Caki2 (cell line): Measurements from ENCODE around the gene RADIL. TPM values are rescaled to one million over a fixed set of nuclear protein-coding genes. Genes with fewer than 3 reads are reported as not detected.

ENCODE experiments used
- DNase-seq: peaks from one replicate; pipeline ENCODE4 v3.0.0-alpha.2; 2015; ENCODE audit warnings: low read depth
- in situ Hi-C: cut with HindIII; loops from 2 replicates; pipeline ENCODE4 v1.10.0; 2016; ENCODE audit warnings: low sequenced_read_pairs, low pct_unique_long_range_greater_than_20kb, mixed read lengths
- total RNA-seq: library from RNA; depleted of rRNA; stranded (reverse); fragments of >200 nt; shearing (Covaris generic); gene quantifications from 2 replicates; pipeline ENCODE4 v1.2.3, GENCODE V29; 2014; ENCODE audit warnings: low replicate concordance

RADIL gene
- total RNA-seq, 1 experiment from 2014 or later = 2.2 TPM

GRCh38 chr7:4862156-4862555 is 21.4 kb downstream of the RADIL start:
- in situ Hi-C loops = no loop called here
- DNase-seq = no peak

- in situ Hi-C loops = no loop called here
Observed at GRCh38 chr7:4861673-4862072, 21.8 kb downstream of the RADIL start, which contains the start of gene PAPOLB. Gene PAPOLB, minus strand, starts transcription at chr7:4862030. Its CDS starts 220 bp downstream, at chr7:4861810.

GRCh38 chr7:4861227-4861626 is 22.3 kb downstream of the RADIL start:
- no peak for DNase-seq
- in situ Hi-C loops = no loop called here

More at GRCh38 chr7:4861673-4862072, 21.8 kb downstream of the RADIL start, which contains the start of gene PAPOLB:
- DNase-seq = no peak

GRCh38 chr7:4857189-4857588 is 26.3 kb downstream of the RADIL start:
- no peak for DNase-seq
- in situ Hi-C loops = no loop called here

- in situ Hi-C loops = no loop called here
- DNase-seq = no peak
Observed at GRCh38 chr7:4856336-4857057, 27.0 kb downstream of the RADIL start.

- in situ Hi-C loops = no loop called here
- DNase-seq = no peak
Observed at GRCh38 chr7:4854916-4855315, 28.6 kb downstream of the RADIL start.

GRCh38 chr7:4851459-4852422 is 31.8 kb downstream of the RADIL start:
- no peak for DNase-seq
- in situ Hi-C loops = no loop called here

GRCh38 chr7:4850262-4850795 is 33.2 kb downstream of the RADIL start:
- in situ Hi-C loops = no loop called here
- no peak for DNase-seq

- in situ Hi-C loops = no loop called here
Observed at GRCh38 chr7:4849390-4849789, 34.1 kb downstream of the RADIL start.

GRCh38 chr7:4845740-4846142 is 37.8 kb downstream of the RADIL start:
- no peak for DNase-seq
- in situ Hi-C loops = no loop called here

More at GRCh38 chr7:4849390-4849789, 34.1 kb downstream of the RADIL start:
- no peak for DNase-seq

GRCh38 chr7:4842319-4843064 is 41.0 kb downstream of the RADIL start:
- DNase-seq = no peak
- in situ Hi-C loops = no loop called here

- in situ Hi-C loops = no loop called here
- no peak for DNase-seq
Observed at GRCh38 chr7:4841836-4842235, 41.7 kb downstream of the RADIL start.

- DNase-seq = no peak
- in situ Hi-C loops = no loop called here
Observed at GRCh38 chr7:4841007-4841784, 42.3 kb downstream of the RADIL start.

GRCh38 chr7:4840079-4840501 is 43.4 kb downstream of the RADIL start:
- in situ Hi-C loops = no loop called here
- DNase-seq = no peak

GRCh38 chr7:4838626-4839334 is 44.7 kb downstream of the RADIL start:
- in situ Hi-C loops = no loop called here
- DNase-seq = no peak

GRCh38 chr7:4837803-4838625 is 45.5 kb downstream of the RADIL start:
- in situ Hi-C loops = no loop called here
- no peak for DNase-seq
